Jurkat, Clone E6-1 (cell line): Measurements from ENCODE around the gene EPB41L2.

ENCODE experiments used
- DNase-seq: peaks from one replicate; pipeline ENCODE4 v3.0.0-alpha.2; 2011; ENCODE audit warnings: low read depth, low spot score
- H3K4me3 ChIP-seq: 2 replicates; pipeline ENCODE4 v1.5.1; 2011; ENCODE audit warnings: mild to moderate bottlenecking, low read length, control low read depth, moderate library complexity

EPB41L2 gene

GRCh38 chr6:130903007-130903406 lies 160.0 kb downstream of the EPB41L2 start:
- DNase-seq, result no peak
- H3K4me3 ChIP-seq, result no peak overlapping the region

GRCh38 chr6:130900913-130901312 lies 162.1 kb downstream of the EPB41L2 start:
- no peak for DNase-seq
- no peak overlapping the region for H3K4me3 ChIP-seq

GRCh38 chr6:130896249-130896648 lies 166.8 kb downstream of the EPB41L2 start:
- no peak overlapping the region for H3K4me3 ChIP-seq
- no peak for DNase-seq

GRCh38 chr6:130895516-130895915 lies 167.5 kb downstream of the EPB41L2 start:
- no peak for DNase-seq
- H3K4me3 ChIP-seq, result no peak overlapping the region

- no peak overlapping the region for H3K4me3 ChIP-seq
- DNase-seq, result no peak
Observed at GRCh38 chr6:130893766-130894165, 169.3 kb downstream of the EPB41L2 start.

- DNase-seq, result no peak
- no peak overlapping the region for H3K4me3 ChIP-seq
Observed at GRCh38 chr6:130893277-130893676, 169.8 kb downstream of the EPB41L2 start.

GRCh38 chr6:130890521-130890971 lies 172.5 kb downstream of the EPB41L2 start:
- no peak overlapping the region for H3K4me3 ChIP-seq
- DNase-seq, result no peak

GRCh38 chr6:130889423-130889822 lies 173.6 kb downstream of the EPB41L2 start:
- H3K4me3 ChIP-seq, result no peak overlapping the region
- DNase-seq, result no peak

GRCh38 chr6:130888246-130888645 lies 174.8 kb downstream of the EPB41L2 start:
- H3K4me3 ChIP-seq, result no peak overlapping the region
- no peak for DNase-seq

GRCh38 chr6:130886966-130887365 lies 176.1 kb downstream of the EPB41L2 start:
- DNase-seq, result no peak
- H3K4me3 ChIP-seq, result no peak overlapping the region

- peak; percentile 80 for DNase-seq
- H3K4me3 ChIP-seq, result no peak overlapping the region
Observed at GRCh38 chr6:130885392-130886192, 177.5 kb downstream of the EPB41L2 start.

- no peak for DNase-seq
Observed at GRCh38 chr6:130882370-130882769, 180.7 kb downstream of the EPB41L2 start.

GRCh38 chr6:130879826-130880225 lies 183.2 kb downstream of the EPB41L2 start:
- no peak for DNase-seq
- no peak overlapping the region for H3K4me3 ChIP-seq

More at GRCh38 chr6:130882370-130882769, 180.7 kb downstream of the EPB41L2 start:
- no peak overlapping the region for H3K4me3 ChIP-seq

- DNase-seq, result no peak
- no peak overlapping the region for H3K4me3 ChIP-seq
Observed at GRCh38 chr6:130873746-130874145, 189.3 kb downstream of the EPB41L2 start.

GRCh38 chr6:130872250-130873095 lies 190.6 kb downstream of the EPB41L2 start:
- DNase-seq, result peak; percentile 49

GRCh38 chr6:130870179-130870880 lies 192.7 kb downstream of the EPB41L2 start:
- DNase-seq, result no peak
- no peak overlapping the region for H3K4me3 ChIP-seq

More at GRCh38 chr6:130872250-130873095, 190.6 kb downstream of the EPB41L2 start:
- H3K4me3 ChIP-seq, result no peak overlapping the region

GRCh38 chr6:130869681-130870080 lies 193.4 kb downstream of the EPB41L2 start:
- DNase-seq, result no peak
- no peak overlapping the region for H3K4me3 ChIP-seq

- no peak for DNase-seq
- H3K4me3 ChIP-seq, result no peak overlapping the region
Observed at GRCh38 chr6:130865793-130866192, 197.3 kb downstream of the EPB41L2 start.

GRCh38 chr6:130864344-130864743 lies 198.7 kb downstream of the EPB41L2 start:
- H3K4me3 ChIP-seq, result no peak overlapping the region
- no peak for DNase-seq
